ENCODE data around the gene ATRN. TPM values are rescaled to one million over a fixed set of nuclear protein-coding genes. Genes with fewer than 3 reads are reported as not detected.

Gene ATRN
- polyA plus RNA-seq, 1 donor from 2014 or later = 27.5 TPM

DNA sequence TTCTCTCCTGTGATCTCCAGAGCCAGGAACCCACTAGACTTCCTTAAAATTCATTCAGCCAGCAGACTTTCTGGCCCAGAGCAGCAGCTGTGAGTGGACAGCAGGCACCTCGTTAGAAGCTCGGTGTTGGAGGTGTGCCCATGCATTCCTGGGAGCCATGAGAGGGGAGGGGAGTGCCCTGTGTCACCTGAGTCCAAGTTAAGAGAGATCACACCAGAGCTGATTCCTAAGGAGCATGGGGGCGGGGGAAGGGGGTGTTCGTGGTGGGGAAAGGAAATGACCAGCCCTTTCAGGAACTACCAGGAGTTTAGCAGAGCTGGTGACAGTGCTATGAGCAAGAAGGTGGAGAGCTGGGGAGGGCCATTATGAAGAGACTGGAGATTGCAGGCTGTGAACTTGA, 145.4 kb downstream of the ATRN start:
- no peak overlapping the region for H3K4me2 ChIP-seq (ENCODE audit: low read length)
- H3K27me3 ChIP-seq (ENCODE audit: insufficient read depth, low read depth, low read length) = no peaks in the 10 kb centered on the region
- no peaks in the 10 kb centered on the region for H4K20me1 ChIP-seq (ENCODE audit: insufficient read depth)
- no peaks in the 10 kb centered on the region for H3F3A ChIP-seq (ENCODE audit: insufficient read depth, low read length, poor library complexity, severe bottlenecking)
- H3K9me2 ChIP-seq (ENCODE audit: insufficient read depth, low read length) = no peaks in the 10 kb centered on the region
- H3K27ac ChIP-seq (ENCODE audit: low read length) = no peak overlapping the region
- H2AFZ ChIP-seq (ENCODE audit: low read depth, low read length) = no peak overlapping the region
- H3K4me3 ChIP-seq (ENCODE audit: low read length) = no peak overlapping the region
- no peaks in the 10 kb centered on the region for H3K79me2 ChIP-seq (replicated peaks; ENCODE audit: insufficient read depth, low read length)
- H3K9me3 ChIP-seq (ENCODE audit: low read length) = no peaks in the 10 kb centered on the region
- TF ChIP-seq RAD21 (conservative IDR thresholded peaks at IDR 0.05) (no peak), EP300 (conservative IDR thresholded peaks at IDR 0.05; ENCODE audit: poor library complexity, severe bottlenecking) (no peak), SMC3 (conservative IDR thresholded peaks at IDR 0.05; ENCODE audit: poor library complexity) (no peak), EZH2 (IDR thresholded peaks at IDR 0.05; ENCODE audit: borderline replicate concordance, insufficient read depth, low read length, poor library complexity, severe bottlenecking) (no peak), POLR2AphosphoS5 (IDR thresholded peaks at IDR 0.05) (no peak), TAF1 (IDR thresholded peaks at IDR 0.05; ENCODE audit: low read depth) (no peak), MXI1 (conservative IDR thresholded peaks at IDR 0.05; ENCODE audit: poor library complexity, severe bottlenecking) (no peak)
- TF ChIP-seq, protein P1, sequence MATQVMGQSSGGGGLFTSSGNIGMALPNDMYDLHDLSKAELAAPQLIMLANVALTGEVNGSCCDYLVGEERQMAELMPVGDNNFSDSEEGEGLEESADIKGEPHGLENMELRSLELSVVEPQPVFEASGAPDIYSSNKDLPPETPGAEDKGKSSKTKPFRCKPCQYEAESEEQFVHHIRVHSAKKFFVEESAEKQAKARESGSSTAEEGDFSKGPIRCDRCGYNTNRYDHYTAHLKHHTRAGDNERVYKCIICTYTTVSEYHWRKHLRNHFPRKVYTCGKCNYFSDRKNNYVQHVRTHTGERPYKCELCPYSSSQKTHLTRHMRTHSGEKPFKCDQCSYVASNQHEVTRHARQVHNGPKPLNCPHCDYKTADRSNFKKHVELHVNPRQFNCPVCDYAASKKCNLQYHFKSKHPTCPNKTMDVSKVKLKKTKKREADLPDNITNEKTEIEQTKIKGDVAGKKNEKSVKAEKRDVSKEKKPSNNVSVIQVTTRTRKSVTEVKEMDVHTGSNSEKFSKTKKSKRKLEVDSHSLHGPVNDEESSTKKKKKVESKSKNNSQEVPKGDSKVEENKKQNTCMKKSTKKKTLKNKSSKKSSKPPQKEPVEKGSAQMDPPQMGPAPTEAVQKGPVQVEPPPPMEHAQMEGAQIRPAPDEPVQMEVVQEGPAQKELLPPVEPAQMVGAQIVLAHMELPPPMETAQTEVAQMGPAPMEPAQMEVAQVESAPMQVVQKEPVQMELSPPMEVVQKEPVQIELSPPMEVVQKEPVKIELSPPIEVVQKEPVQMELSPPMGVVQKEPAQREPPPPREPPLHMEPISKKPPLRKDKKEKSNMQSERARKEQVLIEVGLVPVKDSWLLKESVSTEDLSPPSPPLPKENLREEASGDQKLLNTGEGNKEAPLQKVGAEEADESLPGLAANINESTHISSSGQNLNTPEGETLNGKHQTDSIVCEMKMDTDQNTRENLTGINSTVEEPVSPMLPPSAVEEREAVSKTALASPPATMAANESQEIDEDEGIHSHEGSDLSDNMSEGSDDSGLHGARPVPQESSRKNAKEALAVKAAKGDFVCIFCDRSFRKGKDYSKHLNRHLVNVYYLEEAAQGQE (IDR thresholded peaks at IDR 0.05; ENCODE audit: borderline replicate concordance) = no peak
- TF ChIP-seq, protein P2, sequence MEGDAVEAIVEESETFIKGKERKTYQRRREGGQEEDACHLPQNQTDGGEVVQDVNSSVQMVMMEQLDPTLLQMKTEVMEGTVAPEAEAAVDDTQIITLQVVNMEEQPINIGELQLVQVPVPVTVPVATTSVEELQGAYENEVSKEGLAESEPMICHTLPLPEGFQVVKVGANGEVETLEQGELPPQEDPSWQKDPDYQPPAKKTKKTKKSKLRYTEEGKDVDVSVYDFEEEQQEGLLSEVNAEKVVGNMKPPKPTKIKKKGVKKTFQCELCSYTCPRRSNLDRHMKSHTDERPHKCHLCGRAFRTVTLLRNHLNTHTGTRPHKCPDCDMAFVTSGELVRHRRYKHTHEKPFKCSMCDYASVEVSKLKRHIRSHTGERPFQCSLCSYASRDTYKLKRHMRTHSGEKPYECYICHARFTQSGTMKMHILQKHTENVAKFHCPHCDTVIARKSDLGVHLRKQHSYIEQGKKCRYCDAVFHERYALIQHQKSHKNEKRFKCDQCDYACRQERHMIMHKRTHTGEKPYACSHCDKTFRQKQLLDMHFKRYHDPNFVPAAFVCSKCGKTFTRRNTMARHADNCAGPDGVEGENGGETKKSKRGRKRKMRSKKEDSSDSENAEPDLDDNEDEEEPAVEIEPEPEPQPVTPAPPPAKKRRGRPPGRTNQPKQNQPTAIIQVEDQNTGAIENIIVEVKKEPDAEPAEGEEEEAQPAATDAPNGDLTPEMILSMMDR (IDR thresholded peaks at IDR 0.05; ENCODE audit: poor library complexity, severe bottlenecking) = no peak
- no peaks in the 10 kb centered on the region for H3K36me3 ChIP-seq (ENCODE audit: insufficient read depth, low read length)
- H3K9ac ChIP-seq (ENCODE audit: low read length) = no peak overlapping the region

DNA sequence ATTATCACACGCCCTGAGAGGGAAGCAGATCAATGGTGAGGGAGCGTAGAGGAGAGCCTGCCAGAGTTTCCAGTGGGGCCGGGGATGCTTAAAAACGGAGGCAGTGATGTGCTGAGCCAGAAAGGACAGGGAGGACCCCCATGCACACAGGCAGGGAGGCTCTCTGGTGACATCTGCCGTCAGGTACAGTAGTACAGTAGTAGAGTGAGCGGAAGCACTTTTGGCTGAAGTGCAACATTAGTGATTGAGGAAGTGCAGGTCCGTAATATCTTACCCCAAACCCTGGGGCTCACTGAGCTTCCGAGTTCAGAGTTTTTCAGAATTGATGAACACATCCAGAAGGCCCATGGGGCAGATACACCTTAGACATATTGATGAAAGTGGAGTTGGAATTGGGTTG, 150.3 kb downstream of the ATRN start:
- Histone ChIP-seq H3K9me2 (ENCODE audit: insufficient read depth, low read length) (no peaks in the 10 kb centered on the region), H3K4me2 (ENCODE audit: low read length) (no peak overlapping the region), H3K79me2 (replicated peaks; ENCODE audit: insufficient read depth, low read length) (no peaks in the 10 kb centered on the region), H3K4me3 (ENCODE audit: low read length) (no peak overlapping the region), H3K9ac (ENCODE audit: low read length) (no peak overlapping the region), H3F3A (ENCODE audit: insufficient read depth, low read length, poor library complexity, severe bottlenecking) (no peaks in the 10 kb centered on the region), H3K36me3 (ENCODE audit: insufficient read depth, low read length) (no peaks in the 10 kb centered on the region), H3K27ac (ENCODE audit: low read length) (no peak overlapping the region), H2AFZ (ENCODE audit: low read depth, low read length) (no peak overlapping the region), H4K20me1 (ENCODE audit: insufficient read depth) (no peaks in the 10 kb centered on the region), H3K9me3 (ENCODE audit: low read length) (no peaks in the 10 kb centered on the region), H3K27me3 (ENCODE audit: insufficient read depth, low read depth, low read length) (no peaks in the 10 kb centered on the region)
- no peak for TF ChIP-seq EP300 (conservative IDR thresholded peaks at IDR 0.05; ENCODE audit: poor library complexity, severe bottlenecking)
- TF ChIP-seq, protein P1 (IDR thresholded peaks at IDR 0.05; ENCODE audit: borderline replicate concordance) = no peak
- no peak for TF ChIP-seq POLR2AphosphoS5 (IDR thresholded peaks at IDR 0.05)
- TF ChIP-seq, protein P2 (IDR thresholded peaks at IDR 0.05; ENCODE audit: poor library complexity, severe bottlenecking) = no peak
